ENCODE measurements around the gene FDXR. TPM values are rescaled to one million over a fixed set of nuclear protein-coding genes. Genes with fewer than 3 reads are reported as not detected.

The FDXR gene
- total and polyA plus RNA-seq, 2 donors (not counting 3 experiments of a cell fraction or from before 2014, with no cell fraction given): 19.7 to 33.4 TPM

GRCh38 chr17:74922172-74922571 is 49.4 kb upstream of the FDXR start:
- H3K36me3 ChIP-seq (ENCODE audit: control insufficient read depth in 2 of 2, extremely low read depth in 1 of 2, insufficient read depth in 2 of 2, low read length in 2 of 2): no peaks in the 10 kb centered on the region
- DNase-seq (ENCODE audit: low read depth, low spot score): no peak
- H3K79me2 ChIP-seq (ENCODE audit: control insufficient read depth, insufficient read depth, low read length): no peaks in the 10 kb centered on the region
- intact Hi-C loops (cut with micrococcal nuclease): loop anchor here (5.0 kb wide), 1 partner anchor 280 kb away; no protein-coding TSS in a partner anchor
- TF ChIP-seq POLR2A (IDR thresholded peaks at IDR 0.05; ENCODE audit: low read depth, low read length): no peak
- no peak for TF ChIP-seq FOS (IDR thresholded peaks at IDR 0.05; ENCODE audit: borderline replicate concordance, insufficient read depth, low read length)
- no peak for TF ChIP-seq EZH2 (IDR thresholded peaks at IDR 0.05; ENCODE audit: borderline replicate concordance, low read depth, low read length, severe bottlenecking)
- no peak for TF ChIP-seq JUN (IDR thresholded peaks at IDR 0.05; ENCODE audit: borderline replicate concordance, insufficient read depth, insufficient read length, low read depth)
- no peak for TF ChIP-seq MAX (IDR thresholded peaks at IDR 0.05; ENCODE audit: insufficient read depth, insufficient read length)
- no peak for TF ChIP-seq GATA2 (IDR thresholded peaks at IDR 0.05; ENCODE audit: insufficient read depth, insufficient read length, low read depth, low read length)
- no peak overlapping the region for H3K27ac ChIP-seq (ENCODE audit: insufficient read depth, low read depth, low read length)
- ChIA-PET POLR2A (no interaction called here), CTCF (interaction anchor here (1.2 to 3.7 kb wide), 3 partner anchors 9 to 50 kb away, joined by 4 to 23 read pairs (median 8); partner anchors contain the start of gene HID1)
- no TSS peak for BruUV-seq (replicated peaks)
- H2AFZ ChIP-seq (ENCODE audit: low read depth, low read length): no peak overlapping the region
- H3K27me3 ChIP-seq (ENCODE audit: control insufficient read depth in 2 of 2, insufficient read depth in 2 of 2, low read length in 2 of 2): peaks cover 41 to 45% of the 10 kb centered on the region in 2 experiments
- no peaks in the 10 kb centered on the region for H4K20me1 ChIP-seq (replicated peaks; ENCODE audit: control insufficient read depth, extremely low read depth, insufficient read depth, low read length)
- no peaks in the 10 kb centered on the region for H3K9me3 ChIP-seq (replicated peaks; ENCODE audit: control insufficient read depth, insufficient read depth, low read length)
- H3K4me2 ChIP-seq (ENCODE audit: insufficient read depth, low read length): no peak overlapping the region
- H3K4me3 ChIP-seq (replicated peaks in 1 of 3; ENCODE audit: insufficient read depth in 1 of 3, low read depth in 1 of 3, low read length in 3 of 3): no peak overlapping the region
- H3K9ac ChIP-seq (replicated peaks; ENCODE audit: extremely low read depth, insufficient read depth, low read length): no peak overlapping the region
- H3K9me1 ChIP-seq (replicated peaks; ENCODE audit: control insufficient read depth, extremely low read depth, insufficient read depth, low read length): no peaks in the 10 kb centered on the region
- no peak for FAIRE-seq
- H3K4me1 ChIP-seq (ENCODE audit: control insufficient read depth, extremely low read depth, insufficient read depth, low read length): peaks cover 4% of the 10 kb centered on the region
- dilution Hi-C loops (cut with MboI; ENCODE audit: extremely low pct_ligation_motif_present, low sequenced_read_pairs): no loop called here

GRCh38 chr17:74921769-74922168 is 49.0 kb upstream of the FDXR start:
- peaks cover 37 to 45% of the 10 kb centered on the region in 2 experiments for H3K27me3 ChIP-seq (ENCODE audit: control insufficient read depth in 2 of 2, insufficient read depth in 2 of 2, low read length in 2 of 2)
- H3K4me3 ChIP-seq (replicated peaks in 1 of 3; ENCODE audit: insufficient read depth in 1 of 3, low read depth in 1 of 3, low read length in 3 of 3): no peak overlapping the region
- no peaks in the 10 kb centered on the region for H3K9me3 ChIP-seq (replicated peaks; ENCODE audit: control insufficient read depth, insufficient read depth, low read length)
- BruUV-seq (replicated peaks): no TSS peak
- POLR2A ChIA-PET: no interaction called here
- TF ChIP-seq GATA2 (IDR thresholded peaks at IDR 0.05; ENCODE audit: insufficient read depth, insufficient read length, low read depth, low read length): no peak
- TF ChIP-seq POLR2AphosphoS5 (IDR thresholded peaks at IDR 0.05; ENCODE audit: insufficient read depth, low read depth, low read length): no peak
- no peak for TF ChIP-seq JUN (IDR thresholded peaks at IDR 0.05; ENCODE audit: borderline replicate concordance, insufficient read depth, insufficient read length, low read depth)
- TF ChIP-seq EZH2 (IDR thresholded peaks at IDR 0.05; ENCODE audit: borderline replicate concordance, low read depth, low read length, severe bottlenecking): no peak
- H4K20me1 ChIP-seq (replicated peaks; ENCODE audit: control insufficient read depth, extremely low read depth, insufficient read depth, low read length): no peaks in the 10 kb centered on the region
- no peak for DNase-seq (ENCODE audit: low read depth, low spot score)
- dilution Hi-C loops (cut with MboI; ENCODE audit: extremely low pct_ligation_motif_present, low sequenced_read_pairs) (no loop called here), intact Hi-C loops (cut with micrococcal nuclease) (loop anchor here (5.0 kb wide), 1 partner anchor 281 kb away; no protein-coding TSS in a partner anchor)
- no peak overlapping the region for H3K27ac ChIP-seq (ENCODE audit: insufficient read depth, low read depth, low read length)
- no peak for FAIRE-seq
- H3K4me2 ChIP-seq (ENCODE audit: insufficient read depth, low read length): no peak overlapping the region
- H3K36me3 ChIP-seq (ENCODE audit: control insufficient read depth in 2 of 2, extremely low read depth in 1 of 2, insufficient read depth in 2 of 2, low read length in 2 of 2): no peaks in the 10 kb centered on the region
- no peaks in the 10 kb centered on the region for H3K9me1 ChIP-seq (replicated peaks; ENCODE audit: control insufficient read depth, extremely low read depth, insufficient read depth, low read length)
- CTCF ChIA-PET: interaction anchor here (1.2 to 3.7 kb wide), 2 partner anchors 36 to 50 kb away, joined by 4 to 23 read pairs; partner anchors contain the start of gene HID1
- H3K9ac ChIP-seq (replicated peaks; ENCODE audit: extremely low read depth, insufficient read depth, low read length): no peak overlapping the region
- no peak overlapping the region for H2AFZ ChIP-seq (ENCODE audit: low read depth, low read length)
- no peaks in the 10 kb centered on the region for H3K79me2 ChIP-seq (ENCODE audit: control insufficient read depth, insufficient read depth, low read length)
- H3K4me1 ChIP-seq (ENCODE audit: control insufficient read depth, extremely low read depth, insufficient read depth, low read length): peaks cover 4% of the 10 kb centered on the region

All from endothelial cell of umbilical vein (primary cell).